Right lung (tissue), 5 donors: Measurements from ENCODE around the gene RNF19B. TPM values are rescaled to one million over a fixed set of nuclear protein-coding genes. Genes with fewer than 3 reads are reported as not detected.
"Not testable (repeated sequence)": the region's sequence is repeated elsewhere in the genome, so short reads cannot be mapped to it uniquely, and the experiment has no call there.

Source experiments
- DNase-seq, 2 donors: peaks; one replicate each; pipeline ENCODE4 v3.0.0-alpha.2; 2013
- polyA plus RNA-seq, 5 donors: library from polyadenylated mRNA; unstranded; fragments of 120-200 nt; gene quantifications; one replicate each; pipeline versions ENCODE4 v1.2.1 to v1.2.3, GENCODE V29; 2013; ENCODE audit warnings: inconsistent platforms in 1 of 5, low replicate concordance in 1 of 5; ENCODE audit not compliant: insufficient read length in 5 of 5, insufficient read depth in 1 of 5

RNF19B gene
- polyA plus RNA-seq, 5 donors = 10.2 to 13.2 (median 12.1) TPM

DNA sequence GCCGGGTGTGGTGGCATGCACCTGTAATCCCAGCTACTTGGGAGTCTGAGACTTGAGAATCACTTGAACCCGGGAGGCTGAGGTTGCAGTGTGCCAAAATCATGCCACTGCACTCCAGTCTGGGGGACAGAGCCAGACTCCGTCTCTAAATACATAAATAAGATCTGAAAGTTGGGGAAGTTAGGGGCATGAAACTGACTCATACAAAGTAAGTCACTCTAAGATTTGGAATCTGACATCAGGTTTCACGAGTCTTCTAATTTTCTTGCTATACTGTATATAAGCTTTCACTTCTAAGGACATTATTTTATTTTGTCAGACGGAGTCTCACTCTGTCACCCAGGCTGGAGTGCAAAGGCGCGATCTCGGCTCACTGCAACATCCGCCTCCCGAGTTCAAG lies 30.1 kb downstream of the RNF19B start:
- DNase-seq = no peak

DNA sequence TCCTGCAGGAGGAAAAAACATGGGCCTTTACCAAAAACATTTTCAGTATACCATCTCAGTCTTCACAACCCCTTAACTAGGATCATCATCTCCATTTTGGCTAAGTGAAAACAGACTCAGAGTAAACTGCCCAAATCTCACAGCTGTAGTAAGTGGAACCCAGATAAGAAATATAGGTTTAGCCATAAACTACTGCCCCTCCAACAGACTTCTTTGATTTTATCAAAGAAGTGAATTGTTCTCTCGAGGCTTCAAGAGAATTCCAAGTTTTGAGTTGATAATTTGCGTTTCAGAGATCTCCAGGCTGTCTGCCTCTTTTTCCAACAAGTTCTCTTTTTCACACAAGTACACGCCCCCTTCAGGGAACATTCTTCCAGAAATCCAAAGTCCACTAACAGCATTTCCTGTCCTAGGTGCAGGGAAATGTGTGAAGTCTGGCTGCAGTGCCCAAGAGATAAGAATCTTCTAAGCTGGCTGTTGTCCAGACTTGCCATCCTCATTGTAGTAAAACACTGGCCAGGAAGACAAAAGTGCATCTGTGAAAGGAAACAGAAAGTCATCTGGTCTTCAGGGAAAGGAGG lies 30.8 kb downstream of the RNF19B start:
- no peak for DNase-seq

- no peak for DNase-seq
Measured at GRCh38 chr1:32931760-32932159, 32.8 kb downstream of the RNF19B start.

GRCh38 chr1:32929366-32929765 lies 35.2 kb downstream of the RNF19B start:
- DNase-seq = no peak

DNA sequence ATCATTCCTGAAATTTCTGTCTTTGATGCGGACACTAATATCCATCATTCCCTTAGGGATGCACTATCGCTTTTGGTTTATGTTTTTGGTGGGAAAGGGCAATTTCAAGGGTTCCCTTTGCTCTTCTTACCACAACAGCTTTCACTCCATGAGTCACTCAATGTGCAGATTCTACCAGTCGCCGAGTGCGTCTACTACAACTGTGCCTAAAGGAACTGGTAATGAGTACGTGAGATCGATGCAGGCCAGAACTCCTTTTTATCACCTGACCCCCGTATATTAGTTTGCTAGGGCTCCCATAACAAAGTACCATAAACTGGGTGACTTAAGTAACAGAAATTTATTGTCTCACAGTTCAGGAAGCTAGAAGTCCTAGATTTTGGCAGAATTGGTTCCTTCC lies 35.9 kb downstream of the RNF19B start:
- no peak for DNase-seq

DNA sequence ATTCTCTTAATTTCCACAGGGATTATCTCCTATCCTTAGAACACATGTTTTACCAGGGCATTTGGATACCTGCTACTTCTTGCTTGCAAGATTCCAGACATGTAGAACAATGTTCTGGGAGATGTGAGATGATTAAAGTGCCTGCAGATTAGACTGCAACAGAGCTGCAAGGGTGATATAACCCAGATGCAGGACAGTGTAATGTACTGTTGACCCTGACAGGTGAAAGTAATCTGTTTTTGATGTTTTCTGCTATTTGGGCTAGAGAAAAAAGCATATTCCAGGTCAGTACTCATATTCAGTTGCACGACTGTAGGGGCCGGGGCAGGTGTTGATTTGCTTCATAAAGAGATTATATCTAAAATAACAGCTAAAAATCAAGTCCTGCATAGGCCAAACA lies 36.3 kb downstream of the RNF19B start:
- no peak for DNase-seq

DNA sequence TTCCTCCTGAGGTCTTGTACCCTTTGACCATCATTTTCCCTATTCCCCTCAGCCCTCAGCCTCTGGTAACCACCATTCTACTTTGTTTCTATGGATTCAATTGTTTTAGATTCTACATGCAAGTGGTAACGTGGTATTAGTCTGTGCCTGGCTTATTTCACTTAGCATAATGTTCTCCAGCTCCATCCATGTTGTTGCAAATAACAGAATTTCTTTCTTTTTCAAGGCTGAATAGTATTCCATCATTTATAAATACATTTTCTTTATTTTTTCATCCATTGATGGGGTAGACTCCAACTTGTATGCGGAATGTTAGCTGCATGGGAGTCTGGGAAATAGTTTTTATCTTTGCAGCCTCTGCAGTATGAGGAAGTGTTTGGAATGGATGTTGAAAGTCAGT lies 37.2 kb downstream of the RNF19B start:
- no peak for DNase-seq

DNA sequence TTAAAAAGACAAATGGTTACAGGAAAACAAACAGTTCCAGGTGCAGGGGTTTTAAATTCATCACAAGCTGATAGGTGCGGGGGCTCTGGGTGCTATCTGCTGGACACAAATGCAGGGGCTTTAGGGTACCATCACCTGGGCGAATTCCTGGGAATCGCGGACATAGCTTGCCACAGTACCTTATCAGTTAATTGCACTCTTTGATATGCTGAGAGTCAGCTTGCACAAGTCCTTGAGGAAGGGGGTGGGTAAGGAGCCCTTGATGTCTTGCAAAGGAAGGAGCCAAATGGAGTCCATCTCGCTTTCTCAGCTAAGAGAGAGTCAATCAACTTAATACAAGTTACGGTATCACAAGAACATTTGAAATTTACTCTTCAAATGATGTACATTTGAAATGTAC lies 38.0 kb downstream of the RNF19B start:
- DNase-seq = no peak

- no peak for DNase-seq
Measured at GRCh38 chr1:32925403-32926162, 39.0 kb downstream of the RNF19B start.

DNA sequence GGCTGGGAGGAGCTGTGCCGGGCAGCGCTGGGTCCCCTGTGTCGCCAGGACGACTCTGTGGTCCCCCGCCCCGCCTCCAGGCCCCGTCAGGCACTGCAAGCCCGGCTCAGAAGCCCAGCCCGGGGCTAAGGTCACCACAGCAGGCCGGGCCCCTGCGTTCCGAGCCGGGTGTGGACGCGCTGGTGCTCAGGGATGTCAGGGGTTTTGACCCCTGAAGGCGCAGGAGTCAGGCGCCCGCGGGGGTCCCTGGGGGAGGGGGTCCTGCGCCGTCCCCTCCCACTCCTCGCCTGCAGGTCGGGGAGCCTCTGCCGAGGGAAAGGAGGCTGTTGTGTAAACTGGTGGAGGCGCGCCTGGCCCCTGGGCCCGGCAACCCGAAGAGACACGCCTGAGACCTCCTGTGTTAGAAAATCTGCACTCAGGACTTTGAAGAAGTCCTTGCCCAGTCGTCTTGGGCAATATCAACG lies 39.7 kb downstream of the RNF19B start:
- no peak for DNase-seq

DNA sequence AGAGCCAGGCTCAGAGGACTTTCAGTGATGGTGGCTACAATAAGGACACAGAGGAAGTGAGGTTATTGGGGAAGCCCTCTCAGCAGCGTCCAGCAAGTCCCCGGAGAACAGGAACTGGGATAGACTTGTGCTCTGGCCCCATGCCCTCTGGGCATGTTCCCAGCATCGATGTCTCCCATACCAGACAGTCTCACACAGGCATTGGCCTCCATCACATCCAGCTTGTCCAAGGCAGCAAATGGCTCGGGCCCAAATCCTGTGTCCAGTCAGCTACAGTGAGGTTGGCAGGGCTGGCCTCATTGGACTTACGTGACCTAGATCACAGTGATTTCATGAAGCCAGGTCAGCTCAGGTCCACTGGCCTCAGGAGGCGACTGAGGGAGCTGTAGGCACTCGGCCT lies 43.8 kb downstream of the RNF19B start:
- no peak for DNase-seq

DNA sequence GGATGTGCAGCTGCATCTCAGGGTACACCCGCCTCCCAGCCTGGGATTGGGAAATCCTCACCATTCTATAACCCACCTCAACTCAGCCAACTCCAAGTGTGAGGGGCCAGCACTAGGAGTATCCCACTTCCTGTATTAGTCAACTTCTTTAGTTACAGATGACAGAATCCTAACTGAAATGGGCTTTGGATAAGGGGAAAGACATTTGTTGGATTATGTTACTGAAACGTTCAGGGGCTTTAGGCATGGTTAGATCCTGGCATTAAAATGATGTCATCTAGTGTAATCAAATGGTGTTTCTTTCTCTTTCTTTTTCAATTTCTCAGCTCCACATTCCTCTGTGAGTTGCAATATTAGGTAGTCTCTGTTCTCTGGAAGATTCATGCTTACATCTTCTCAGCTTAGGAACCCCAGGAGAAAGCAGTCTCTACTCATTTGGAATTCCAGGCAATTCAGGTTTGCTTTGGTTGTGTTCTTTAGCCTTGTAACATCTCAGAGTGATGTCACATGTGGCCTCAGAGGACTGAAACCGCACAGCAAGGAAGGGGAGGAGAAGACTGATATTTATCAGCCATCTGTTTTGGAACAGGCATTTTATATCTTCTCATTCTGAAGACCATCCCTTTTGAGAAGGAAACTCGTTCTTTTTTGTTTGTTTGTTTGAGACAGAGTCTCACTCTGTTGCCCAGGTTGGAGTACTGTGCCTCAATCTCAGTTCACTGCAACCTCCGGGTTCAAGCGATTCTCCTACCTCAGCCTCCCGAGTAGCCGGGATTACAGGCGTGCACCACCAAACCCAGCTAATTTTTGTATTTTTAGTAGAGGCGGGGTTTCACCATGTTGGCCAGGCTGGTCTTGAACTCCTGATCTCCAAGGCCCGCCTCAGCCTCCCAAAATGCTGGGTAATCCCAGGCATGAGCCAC lies 44.5 kb downstream of the RNF19B start:
- DNase-seq = no peak

- DNase-seq = no peak
Measured at GRCh38 chr1:32918179-32918578, 46.4 kb downstream of the RNF19B start.

DNA sequence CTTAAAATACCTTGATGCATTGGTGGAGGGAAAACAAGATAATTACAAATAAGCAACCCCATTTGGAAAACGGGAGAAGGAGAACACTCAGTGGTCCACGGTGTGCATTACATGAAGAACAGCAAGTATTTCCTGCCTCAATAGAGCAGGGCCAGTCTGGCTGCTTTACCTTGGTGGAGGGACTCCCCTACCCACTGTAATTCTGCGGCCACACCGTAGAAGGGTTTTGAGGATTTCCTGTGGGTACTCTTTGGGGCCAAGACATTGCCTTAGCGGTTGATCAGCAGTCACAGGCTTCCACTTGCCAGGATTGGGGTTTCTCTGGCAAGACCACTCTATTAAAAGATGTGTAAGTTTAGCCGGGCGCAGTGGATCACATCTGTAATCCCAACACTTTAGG lies 47.1 kb downstream of the RNF19B start:
- no peak for DNase-seq

- no peak for DNase-seq
Measured at GRCh38 chr1:32915766-32916706, 48.6 kb downstream of the RNF19B start.

DNA sequence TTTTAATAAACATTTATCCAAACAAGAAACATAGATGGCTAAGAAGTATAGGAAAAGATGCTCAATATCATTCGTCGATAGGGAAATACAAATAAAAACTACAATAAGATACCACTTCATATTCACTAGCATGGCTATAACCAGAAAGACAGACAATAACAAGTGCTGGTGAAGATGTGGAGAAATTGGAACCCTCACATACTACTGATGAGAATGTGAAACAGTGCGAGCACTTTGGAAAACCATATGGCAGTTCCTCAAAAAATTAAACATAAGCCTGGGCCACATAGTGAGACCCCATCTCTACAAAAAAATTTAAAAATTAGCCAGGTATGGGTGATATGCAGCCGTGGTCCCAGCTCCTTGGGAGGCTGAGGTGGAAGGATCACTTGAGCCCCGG lies 54.3 kb downstream of the RNF19B start:
- no peak for DNase-seq

- DNase-seq = no peak
Measured at GRCh38 chr1:32907435-32907834, 57.2 kb downstream of the RNF19B start.

DNA sequence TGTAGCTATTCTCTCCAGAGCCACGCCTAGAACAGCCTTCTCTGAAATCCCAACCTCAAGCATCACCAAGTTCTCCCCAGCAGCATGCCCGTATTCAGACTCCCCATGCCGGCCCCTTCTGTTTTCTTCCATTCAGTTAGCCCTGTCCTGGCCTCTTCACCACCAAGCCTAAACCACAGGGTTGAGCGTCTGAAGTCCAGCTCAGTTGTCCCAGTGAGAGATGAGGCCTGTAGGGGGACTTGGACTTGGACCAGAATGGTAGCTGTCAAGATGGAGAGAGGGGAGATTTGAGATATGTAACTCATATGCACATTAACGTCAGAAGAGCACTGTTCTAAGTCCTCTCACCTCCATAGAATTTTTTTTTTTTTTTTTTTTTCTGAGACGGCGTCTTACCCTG lies 58.0 kb downstream of the RNF19B start:
- no peak for DNase-seq

GRCh38 chr1:32905588-32905987 lies 59.0 kb downstream of the RNF19B start:
- DNase-seq = not testable (repeated sequence)

DNA sequence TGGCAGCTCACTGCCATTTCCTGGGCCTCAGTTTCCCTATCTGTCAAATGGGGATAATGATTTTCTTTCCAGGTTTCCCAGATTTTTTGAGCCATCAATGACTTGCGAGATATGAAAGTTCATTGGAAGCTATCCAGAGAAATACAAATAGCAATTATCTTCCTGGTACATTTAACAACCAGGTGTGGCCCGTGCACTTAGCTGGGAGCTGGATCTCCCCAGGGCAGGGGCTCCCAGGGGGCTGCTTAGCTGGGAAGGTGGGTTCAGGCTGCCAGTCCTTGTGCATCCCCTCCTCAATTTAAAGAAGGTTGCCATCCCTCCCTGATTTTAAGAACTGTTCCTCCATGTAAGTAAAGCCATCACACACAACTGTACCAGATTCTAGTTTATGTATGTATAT lies 59.8 kb downstream of the RNF19B start:
- no peak for DNase-seq

DNA sequence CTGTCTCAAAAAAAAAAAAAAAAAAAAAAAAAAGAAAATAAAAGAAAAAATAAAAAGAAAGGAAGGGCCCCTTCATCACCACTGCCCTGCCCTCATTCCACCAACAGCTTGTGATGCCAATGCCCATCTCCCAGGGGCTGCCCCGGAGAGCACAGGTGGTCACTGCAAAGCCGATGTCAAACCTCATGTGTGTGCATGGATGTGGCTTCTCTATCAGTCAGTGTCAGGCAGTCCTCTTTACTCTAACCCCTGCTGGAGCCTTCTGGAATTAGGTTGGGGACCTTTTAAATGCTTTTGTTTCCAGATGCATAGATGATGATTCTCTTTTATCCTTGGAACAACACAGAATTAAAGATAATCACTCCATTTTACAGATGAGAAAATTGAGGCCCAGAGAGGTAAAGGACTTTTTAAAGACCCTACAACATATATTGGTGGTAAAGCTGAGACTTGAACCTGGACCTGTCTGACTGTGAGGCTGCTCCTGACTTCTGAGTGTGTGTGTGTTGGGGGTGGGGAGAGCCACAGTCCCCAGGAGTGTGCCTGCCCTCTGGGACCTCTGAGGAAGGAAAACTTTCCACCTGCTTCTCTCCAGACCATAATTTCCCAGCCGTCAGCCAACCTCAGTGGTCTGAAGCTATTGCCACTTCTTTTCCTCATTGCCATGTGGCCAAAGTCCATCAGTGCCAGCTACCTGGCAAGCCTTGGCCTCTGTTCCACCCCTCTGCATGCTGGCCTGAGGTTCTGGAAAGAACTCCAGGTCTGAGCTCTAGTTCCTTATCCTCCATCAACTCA lies 60.4 kb downstream of the RNF19B start:
- no peak for DNase-seq
